Spleen (tissue), 7 donors: ENCODE measurements around the gene GJC3.
"Not testable (repeated sequence)": the region's sequence is repeated elsewhere in the genome, so short reads cannot be mapped to it uniquely, and the experiment has no call there.

Experiments
- CTCF ChIP-seq, 11 experiments: fragments of 200-600 bp in 7 of 11; fragments of 450-650 bp in 4 of 11; sonication (generic) in 4 of 11; IDR thresholded peaks in 8 of 11; conservative IDR thresholded peaks in 3 of 11; 1 replicate in 7 of 11; 2 replicates in 4 of 11; pipeline versions ENCODE4 v1.4.0 to v1.8.0; 2016 to 2021; ENCODE audit warnings: antibody characterized with exemption in 11 of 11, inconsistent platforms in 4 of 11, mild to moderate bottlenecking in 1 of 11
- POLR2A ChIP-seq, 3 donors: fragments of 450-650 bp; IDR thresholded peaks; one replicate each; pipeline ENCODE4 v1.5.1; 2017; ENCODE audit warnings: antibody characterized with exemption in 3 of 3, mild to moderate bottlenecking in 1 of 3
- POLR2AphosphoS5 ChIP-seq, 3 donors: sonication (generic); formaldehyde crosslinking; IDR thresholded peaks; one replicate each; pipeline ENCODE4 v1.5.1; 2017; ENCODE audit warnings: antibody characterized with exemption in 3 of 3
- donor health status: DM: no; HTN: no; CAD: no; lungs with moderate emphysema.
- donor health status: DM: no; HTN: no; CAD: no.
- donor health status: DM: no; HTN: no; CAD: no.

GRCh38 chr7:99973817-99974216 lies 44.4 kb upstream of the GJC3 start:
- TF ChIP-seq CTCF (IDR thresholded peaks at IDR 0.05 in 8 of 11, conservative IDR thresholded peaks at IDR 0.05 in 3 of 11); POLR2AphosphoS5 (IDR thresholded peaks at IDR 0.05); POLR2A (IDR thresholded peaks at IDR 0.05): not testable (repeated sequence)
